AG08396 (cell line): ENCODE measurements around the gene CARMIL1.

Experiments
- DNase-seq: peaks from one replicate; pipeline ENCODE4 v3.0.0; 2012; ENCODE audit warnings: low spot score, mixed read lengths

CARMIL1 gene

DNA sequence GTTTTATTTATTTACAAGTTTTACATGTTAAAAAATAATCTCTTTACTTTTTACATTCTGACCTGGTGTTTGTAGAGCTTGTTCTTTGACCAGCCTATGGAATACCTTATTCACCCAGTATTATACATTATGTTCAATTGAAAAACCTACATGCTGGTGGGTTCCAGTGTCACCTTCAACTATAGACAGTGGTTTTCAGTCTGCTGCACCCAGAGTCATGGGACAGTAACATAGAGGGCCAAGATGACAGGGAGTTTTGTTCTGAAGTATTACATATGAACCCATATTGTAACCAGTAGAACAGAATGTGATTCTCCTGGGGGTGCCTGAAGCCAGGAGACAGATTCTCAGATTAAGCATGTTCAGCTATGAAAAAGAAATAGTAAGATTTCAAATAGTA, 233.4 kb downstream of the CARMIL1 start:
- no peak for DNase-seq

DNA sequence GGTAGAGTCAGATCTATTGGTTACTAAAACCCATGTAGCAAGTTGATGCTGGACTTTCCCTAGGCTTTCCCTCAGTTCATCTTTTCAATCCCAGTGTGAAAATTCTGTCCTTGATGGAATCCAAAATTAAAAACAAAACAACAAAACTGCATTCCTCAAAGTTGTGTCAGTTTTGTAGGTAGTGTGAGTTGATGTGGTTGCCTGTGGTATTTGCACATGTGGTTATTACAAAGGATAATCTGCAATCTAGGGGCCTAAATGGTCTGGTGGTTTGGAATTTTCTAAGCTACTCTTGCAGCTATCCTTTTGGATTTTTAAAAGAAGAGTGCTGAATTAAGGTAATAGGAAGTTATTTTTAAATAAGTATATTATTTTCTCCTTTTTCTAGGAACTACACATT, 240.7 kb downstream of the CARMIL1 start:
- peak; percentile 4 for DNase-seq

DNA sequence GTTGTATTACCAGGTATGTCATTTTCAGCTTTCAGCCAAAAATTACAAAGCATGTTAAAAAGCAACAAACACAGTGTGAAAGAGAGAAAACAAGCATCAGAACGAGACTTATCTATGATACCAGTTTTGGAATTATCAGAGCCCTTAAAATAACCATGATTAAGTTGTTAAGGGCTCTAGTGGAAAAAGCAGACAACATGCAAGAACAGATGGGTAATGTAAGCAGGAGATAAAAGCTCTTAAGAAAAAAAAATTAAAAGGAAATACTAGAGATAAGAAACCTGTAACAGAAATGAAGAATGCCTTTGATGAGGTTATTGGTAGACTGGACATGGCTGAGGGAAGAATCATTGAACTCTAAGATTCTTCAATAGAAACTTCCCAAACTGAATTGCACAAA, 245.4 kb downstream of the CARMIL1 start:
- no peak for DNase-seq

DNA sequence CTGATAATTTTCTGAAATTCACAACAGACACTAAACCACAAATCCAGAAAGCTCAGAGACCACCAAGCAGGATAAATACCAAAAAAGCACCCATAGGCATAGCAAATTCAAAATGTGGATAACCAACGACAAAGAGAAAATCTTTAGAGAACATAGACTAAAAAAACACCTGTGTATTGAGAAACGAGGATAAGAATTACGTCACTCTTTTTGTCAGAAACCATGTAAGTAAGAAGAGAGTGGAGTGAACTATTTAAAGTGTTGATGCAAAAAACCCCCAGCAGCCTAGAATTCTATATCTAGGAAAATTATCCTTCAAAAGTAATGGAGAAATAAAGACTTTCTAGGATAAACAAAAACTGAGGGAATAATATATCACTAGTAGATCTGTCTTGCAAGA, 245.9 kb downstream of the CARMIL1 start:
- DNase-seq: no peak

DNA sequence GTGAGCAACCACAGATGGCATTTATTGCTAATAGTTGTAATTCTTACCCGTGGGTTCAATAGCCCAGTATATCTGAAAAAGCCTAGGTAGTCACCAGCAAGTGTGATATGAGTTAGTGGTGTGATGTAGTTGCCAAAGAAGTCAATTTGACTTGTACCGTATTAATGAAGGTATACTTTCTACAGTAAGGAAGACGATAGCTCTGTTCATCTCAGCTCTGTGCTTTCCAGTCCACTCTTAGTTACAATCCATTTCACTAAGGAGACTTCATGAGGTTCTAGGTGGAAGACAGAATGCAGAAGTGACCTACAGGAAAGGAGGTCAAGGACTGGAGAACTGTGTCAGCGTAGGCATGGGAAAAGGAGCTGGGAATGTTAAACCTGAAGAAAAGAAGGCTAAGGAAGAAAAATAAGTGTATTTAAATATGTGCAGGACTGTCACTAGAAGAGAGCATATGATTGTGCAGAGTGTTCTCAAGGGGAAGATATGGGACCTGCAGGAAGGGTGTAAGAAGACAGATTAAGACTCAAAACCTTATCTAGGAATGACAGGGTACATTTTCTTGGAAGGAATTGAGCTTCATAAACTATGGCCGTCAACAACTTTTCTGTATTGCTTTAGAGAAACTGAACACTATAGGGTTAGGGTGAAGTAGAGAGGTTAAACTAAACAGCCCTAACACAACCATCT, 255.9 kb downstream of the CARMIL1 start:
- no peak for DNase-seq

DNA sequence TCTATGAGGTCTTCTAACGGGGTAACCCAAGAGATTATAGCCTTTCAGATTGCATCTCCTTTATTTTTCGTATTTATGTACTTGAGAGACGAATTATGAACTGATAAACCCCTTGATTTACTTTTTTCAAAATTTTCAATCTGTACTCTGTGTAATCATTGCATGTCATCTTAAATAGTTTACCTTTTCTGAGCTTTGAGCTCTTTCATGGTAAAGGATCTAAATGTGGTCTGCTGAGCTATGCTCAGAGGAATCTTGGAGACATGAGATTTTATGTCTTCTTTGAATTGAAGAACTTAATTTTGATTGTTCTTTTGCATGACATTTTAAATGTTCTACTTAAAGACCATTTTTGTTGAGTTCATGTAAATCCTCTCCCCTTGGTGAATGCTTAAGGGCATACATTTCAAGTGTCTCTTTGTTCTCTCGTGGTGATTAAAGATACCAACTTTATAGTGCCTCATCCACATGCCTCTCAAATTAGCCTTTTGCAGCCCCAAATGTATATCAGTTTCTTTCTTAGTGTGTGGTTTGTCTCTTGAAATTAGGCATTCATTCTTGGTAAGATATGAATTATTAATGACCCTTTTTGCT, 256.6 kb downstream of the CARMIL1 start:
- no peak for DNase-seq

DNA sequence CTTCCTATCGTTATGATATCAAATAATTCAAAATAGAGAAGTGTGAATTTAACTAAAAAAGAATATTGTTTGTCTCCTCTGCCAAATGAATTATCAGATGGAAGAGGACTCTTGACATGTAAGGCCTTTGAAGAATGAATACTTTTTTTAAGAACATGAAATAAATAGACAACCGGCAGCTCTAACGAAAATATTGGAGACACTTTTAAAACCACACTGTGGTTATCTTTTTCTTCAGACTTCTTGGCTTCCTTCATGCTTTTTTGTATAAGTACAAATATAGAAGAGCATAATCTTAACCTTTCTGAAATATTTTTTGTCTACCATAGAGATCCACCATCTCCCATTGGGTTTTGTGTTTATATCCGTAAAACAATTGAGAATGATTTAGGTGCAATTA, 257.6 kb downstream of the CARMIL1 start:
- DNase-seq: no peak

DNA sequence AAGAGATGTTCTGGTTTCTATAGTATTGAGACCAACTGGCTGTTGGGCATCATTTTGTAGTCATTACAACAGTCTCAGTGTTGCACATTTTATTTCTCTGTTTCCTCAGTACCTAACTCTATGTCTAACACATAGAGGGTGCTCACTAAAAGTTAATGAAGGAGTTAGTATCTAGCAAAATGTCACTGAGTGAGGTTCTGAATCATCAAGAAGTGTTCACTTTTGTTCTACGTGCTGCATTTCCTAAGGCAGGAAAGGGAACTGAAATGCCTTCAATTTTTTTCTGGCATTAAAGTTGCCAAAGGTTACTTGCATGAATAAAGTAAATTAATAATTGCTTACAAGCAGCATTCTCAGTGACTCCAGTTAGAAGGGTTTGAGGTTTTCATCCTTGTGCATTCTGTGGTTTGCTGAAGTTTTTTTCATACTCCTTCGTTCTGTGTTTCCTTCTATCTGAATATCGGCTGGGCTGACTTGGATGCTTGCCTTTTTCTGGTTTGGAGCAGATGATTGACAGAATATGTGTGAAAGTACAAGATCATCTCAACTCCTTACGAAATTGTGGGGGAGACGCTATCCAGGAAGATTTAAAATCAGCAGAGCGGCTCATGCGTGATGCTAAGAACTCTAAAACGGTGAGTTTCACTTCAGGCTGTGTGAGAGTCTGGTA, 258.3 kb downstream of the CARMIL1 start:
- DNase-seq: no peak

DNA sequence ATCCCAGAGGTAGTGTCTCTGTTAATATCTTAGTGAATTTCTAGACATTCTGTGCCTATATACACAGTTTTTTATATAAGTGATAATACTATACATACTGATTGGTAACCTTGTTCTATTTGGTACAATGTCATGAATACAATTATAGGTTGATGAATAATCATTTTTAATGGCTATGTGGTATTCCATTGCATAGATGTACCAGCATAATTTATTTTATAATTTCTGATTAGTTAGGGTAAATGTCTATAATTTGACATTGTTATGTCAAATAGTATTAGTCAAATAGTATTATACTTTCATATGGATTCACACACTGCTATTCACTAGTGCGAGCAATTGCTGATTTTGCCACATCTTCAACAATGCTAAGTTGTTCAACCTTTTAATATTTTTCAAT, 262.1 kb downstream of the CARMIL1 start:
- no peak for DNase-seq

DNA sequence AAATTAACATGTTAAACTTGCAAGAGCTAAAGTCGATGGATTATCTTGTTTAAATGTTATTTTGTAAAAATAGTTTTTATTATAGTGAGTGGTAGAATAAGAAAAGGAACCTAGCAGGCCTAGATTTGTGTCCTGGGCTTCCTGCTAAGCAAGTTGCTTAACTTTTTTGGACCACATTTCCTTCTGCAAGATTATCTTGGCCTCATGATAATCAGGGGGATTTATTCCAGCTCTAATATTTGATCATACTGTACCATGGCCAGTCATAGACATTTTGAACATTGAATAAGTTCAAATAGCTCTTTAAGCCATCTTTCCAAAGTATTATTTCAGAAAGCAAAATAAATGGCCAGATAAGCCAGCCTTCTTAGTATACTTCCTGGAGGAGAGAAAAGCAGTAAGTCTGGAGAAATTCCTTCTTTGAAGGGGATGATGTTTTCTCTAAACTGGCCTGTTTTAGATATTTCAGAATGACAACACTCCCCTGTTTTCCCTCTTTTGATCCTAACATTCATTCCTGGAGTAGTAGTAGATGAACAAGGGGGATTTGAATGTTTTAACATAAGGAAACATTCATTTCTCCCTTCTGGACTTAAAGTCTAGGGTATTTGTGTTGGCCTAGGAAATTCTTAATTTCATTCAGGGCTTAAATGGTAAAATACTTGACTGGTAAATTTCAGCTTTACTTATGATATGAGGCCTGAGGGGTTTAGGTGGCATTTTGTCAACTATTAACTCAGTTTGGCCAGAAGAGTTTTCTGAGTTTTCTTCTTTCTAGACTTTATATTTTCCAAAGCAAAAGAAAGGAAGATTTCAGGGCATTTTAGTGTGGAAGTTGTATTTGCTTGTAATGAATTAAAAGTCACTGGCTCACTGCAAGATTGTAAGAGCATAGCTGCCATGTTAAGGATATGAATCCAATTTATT, 264.1 kb downstream of the CARMIL1 start:
- no peak for DNase-seq

DNA sequence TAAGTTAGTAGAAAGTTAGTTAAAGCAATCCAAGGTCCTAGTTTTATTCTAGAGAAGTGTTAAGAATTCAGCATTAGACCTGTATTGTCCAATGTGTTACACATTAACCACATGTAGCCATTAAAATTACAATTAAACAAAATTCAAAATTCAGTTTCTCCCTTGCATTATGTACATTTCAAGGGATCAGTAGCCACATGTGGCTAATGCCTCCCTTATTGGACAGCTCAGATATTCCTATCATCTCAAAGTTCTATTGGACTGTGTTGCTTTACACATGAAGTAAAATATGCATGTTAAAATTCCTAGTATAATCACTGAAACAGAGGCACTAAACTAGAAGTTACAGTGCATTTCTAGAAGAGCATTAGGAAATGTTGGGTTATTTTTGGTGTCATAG, 265.7 kb downstream of the CARMIL1 start:
- DNase-seq: no peak

DNA sequence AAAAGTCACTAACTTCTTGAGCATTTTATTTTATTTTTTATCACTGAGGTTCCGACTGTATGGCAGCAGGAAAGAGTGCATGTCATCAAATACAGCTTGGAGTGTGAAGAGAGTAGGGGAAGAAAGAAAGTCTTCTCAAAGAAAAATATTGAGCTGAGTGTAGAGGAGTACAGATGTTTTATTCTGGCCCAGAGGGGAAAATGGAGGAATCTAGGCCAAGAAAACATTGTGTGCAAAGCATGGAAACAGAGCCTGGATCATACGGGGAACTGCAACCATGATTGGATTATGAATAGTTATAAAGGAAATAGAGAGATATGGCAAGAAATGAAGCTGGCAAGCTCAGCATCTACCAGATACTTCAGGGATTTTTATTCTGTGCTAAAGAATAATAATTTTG, 268.6 kb downstream of the CARMIL1 start:
- no peak for DNase-seq

DNA sequence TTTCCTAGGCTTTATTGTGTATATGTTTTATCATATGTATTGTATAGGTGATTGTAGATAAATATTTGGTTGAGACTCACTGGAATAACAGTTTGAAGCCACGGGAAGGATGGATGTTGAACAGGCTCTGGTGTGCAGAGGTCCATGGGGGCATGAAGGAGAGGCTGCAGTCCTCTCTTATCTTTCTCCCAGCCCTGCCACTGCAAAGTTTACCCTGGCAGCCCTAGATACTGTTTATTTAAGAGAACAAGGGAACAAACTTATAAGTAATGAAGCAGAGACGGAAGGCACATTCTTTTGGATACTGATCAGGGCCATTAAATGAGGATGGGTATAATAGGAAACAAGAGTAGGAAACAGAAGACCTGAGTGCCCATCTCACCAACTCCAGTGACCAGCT, 269.3 kb downstream of the CARMIL1 start:
- DNase-seq: no peak

DNA sequence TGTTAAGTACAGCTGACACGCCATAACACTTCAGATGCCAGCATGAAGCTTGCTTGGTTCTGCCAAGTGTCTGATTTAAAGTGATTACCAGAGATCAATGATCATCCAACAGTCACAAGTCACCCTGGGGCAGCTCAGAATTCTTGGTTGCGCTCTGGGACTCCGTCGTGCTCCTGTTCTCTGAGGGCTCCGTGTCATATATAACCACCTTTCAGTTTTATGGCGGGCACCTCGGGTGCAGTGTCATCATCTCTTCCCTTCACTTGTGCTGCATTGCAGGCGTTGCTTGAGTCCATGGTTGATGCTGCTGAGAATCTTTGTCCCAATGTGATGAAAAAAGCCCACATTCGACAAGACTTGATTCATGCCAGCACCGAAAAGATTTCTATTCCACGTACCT, 271.5 kb downstream of the CARMIL1 start:
- DNase-seq: no peak

DNA sequence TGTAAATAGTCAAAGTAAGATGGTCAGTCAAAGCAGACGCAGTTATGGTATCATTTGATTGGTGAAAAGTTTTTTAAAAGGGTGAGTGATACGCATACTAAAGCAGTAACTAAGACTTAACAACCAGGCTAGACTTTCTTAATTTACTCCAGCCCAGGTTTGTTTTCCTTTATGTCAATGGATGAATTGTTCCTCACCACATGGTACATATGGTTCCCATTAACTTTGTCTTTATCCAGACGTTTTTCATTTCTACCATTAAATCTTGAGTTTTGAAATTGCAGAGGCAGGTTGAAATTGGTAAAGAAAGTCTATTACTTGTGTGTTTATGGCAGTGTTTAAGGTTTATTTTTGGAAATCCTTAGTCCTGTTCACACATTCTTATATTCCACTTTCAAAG, 274.3 kb downstream of the CARMIL1 start:
- no peak for DNase-seq

DNA sequence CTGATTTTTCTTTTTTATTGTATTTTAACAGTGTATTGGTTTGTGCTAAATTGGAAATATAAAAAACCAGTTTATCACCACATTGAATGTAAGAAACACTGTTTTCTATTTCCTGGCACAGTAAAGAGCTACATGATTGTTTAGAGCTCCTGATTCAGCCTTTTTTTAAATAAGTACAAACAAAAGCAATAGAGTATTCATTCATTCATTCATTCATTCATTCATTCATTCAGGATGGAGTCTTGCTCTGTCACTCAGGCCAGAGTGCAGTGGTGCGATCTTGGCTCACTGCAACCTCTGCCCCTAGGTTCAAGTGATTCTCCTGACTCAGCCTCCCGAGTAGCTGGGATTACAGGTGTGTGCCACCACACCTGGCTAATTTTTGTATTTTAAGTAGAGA, 276.0 kb downstream of the CARMIL1 start:
- no peak for DNase-seq

DNA sequence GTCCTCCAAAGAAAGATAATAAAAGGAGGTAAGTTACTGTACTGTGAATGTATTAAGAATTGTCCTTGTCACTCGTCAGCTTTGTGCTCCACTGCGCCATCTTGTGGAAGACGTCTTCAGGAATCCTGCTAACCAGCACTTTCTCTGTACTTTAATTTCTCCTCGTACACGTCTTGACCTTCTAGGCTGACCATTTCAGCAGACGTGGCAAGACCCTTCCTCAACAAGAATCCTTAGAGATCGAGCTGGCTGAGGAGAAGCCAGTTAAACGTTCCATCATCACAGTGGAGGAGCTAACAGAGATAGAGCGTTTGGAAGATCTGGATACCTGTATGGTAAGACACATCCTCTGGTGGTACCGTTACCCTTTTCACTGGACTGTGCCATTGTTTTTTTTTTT, 277.3 kb downstream of the CARMIL1 start:
- DNase-seq: peak; percentile 61

DNA sequence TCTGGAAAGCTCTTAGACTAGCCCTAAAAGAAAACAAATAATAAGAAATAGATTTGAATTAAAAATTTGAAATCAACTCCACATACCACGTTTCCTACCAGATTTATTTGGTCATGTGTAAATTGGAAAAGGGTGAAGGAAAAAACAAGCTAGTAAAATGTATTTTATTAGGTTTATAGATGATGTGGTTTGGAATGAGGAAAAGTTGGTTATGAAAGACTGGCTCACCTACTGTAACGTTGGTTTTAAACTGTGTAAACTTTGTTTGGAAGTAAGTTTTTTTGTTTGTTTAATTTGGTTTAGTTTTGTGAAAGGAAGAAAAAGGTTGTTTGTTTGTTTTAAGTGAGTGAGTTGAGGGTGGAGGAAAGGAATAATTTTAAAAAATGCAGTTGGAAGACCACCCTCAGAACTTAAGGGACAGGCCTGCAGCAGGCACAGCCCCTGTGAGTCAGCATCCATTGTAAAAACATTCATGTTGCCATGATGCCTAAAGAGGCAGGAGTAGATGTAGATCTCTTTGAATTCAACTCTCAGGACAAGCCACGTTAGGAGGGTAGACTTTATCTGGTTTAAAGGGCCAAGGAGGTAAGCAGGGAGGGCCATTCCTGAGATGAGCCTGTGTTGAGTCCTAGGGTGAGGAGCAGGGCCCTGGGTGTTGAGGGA, 279.1 kb downstream of the CARMIL1 start:
- no peak for DNase-seq

DNA sequence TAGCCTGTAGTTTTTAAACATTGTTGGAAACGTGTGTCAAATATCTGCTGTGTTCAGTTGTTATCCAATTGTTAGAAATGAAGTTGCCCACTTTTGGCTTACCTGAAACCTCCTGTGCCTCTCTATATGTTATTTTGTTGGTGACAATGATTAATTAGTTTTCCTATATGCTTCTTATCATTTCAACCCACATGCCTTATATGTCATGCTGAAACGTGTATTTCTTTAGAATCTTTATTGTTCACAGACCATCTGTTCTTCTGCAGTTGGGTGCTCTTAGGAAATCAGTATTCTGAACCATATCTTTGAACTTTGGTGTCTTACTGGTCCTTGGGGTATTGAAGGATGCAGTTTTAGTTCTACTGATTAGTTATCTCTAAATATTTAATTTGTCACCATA, 281.7 kb downstream of the CARMIL1 start:
- no peak for DNase-seq

DNA sequence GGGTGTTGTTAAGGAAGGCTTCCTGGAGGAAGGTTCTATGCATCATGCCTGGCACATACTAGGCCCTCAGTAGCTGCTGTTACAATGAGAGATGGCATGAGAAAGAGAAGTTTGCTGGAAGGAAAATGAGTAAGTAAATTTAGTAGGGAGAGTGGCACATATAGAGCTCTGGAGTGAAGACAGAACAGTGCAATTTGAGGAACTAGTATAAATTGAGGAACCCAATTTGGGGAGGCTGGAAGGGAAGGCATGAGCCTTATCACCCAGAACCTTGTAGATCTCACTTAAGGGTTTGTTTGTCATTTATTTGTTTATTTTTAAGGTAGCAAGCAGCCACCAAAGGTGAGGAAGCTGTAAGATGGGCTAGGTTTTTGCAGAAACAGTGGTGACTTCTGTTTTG, 285.8 kb downstream of the CARMIL1 start:
- no peak for DNase-seq

DNA sequence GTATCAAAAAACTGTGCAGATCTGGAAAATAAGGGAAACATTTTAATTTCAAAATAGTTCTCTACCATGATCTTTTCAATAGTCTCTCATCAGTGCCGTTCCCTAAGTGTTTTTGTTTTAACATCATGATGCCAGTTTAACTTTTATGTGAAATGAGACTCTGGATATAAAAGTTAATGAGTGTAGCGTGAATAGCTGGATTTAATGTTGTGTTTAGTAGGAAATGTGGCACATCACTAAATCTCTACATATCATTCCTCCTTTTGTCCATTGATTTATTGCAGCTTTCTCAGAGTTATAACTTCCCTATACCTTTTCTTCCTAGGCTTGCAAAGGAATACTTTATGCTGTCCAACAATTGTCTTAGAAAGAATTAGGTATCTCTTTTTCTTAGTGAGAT, 291.4 kb downstream of the CARMIL1 start:
- DNase-seq: no peak

DNA sequence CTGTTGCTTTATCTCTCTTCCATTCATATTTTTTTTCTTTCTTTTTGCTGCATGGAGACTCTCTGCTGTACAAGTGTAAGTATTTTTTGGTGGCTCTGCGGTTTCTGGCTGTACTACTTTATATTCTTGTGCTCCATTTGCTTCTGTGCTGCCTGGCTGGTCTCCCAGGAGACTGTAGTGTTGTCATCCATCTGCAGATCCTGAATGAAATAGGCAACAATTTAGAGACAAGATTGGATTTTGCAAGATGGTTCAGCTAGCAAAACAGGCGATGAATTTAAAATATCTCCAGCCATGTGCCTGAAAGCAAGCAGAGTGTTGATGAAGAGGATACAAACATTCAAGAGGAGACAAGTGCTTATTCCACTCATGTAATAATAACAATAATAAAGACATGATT, 297.7 kb downstream of the CARMIL1 start:
- no peak for DNase-seq
